Measurements from ENCODE around the gene TTLL11.

Gene TTLL11

GRCh38 chr9:122092611-122093506 lies at the start of gene TTLL11:
Gene TTLL11 (minus strand): TSS chr9:122093308. CDS start chr9:122093148, 160 bp downstream.
- DNase-seq (ENCODE audit: low spot score) = peak; percentile 94

- no peak for DNase-seq (ENCODE audit: low spot score)
Observed at GRCh38 chr9:122141671-122142070, 48.6 kb upstream of the TTLL11 start.

DNA sequence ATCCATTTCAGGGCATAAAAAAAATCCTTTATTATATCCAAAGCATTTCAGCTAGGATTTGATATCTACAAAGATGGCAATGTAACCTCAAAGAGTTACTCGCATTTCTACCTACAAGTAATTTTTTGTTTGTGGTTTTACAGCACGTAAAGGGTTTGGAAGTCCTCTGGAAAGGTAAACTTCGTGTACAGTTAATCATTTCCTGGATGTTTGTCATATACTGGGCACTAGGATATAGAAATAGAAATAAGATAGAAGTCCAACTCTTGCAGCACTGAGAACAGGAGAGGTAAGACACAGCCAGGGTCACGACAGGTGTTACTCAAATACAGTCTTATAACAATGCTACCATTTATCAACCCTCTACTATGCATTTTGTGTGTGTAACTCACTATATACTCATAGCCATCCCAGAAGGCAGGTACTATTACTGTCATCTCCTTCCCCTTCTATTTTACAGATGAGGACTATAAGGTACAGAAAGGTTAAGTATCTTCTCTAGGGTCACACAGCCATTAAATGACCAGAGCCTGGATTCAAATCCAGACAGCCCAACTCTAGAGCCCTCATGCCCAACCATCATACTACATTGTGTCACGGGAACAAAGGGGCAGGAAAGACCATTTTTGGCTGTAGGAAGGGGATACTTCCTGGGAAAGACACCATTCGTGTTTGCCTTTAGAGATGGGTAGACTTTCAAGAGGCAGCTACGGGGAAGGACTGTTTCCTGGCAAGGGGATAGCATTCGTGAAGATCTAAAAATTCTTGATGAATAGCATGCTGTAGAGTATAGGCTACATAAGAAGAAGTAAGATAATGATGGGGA lies 47.5 kb upstream of the TTLL11 start:
- no peak for DNase-seq (ENCODE audit: low spot score)

DNA sequence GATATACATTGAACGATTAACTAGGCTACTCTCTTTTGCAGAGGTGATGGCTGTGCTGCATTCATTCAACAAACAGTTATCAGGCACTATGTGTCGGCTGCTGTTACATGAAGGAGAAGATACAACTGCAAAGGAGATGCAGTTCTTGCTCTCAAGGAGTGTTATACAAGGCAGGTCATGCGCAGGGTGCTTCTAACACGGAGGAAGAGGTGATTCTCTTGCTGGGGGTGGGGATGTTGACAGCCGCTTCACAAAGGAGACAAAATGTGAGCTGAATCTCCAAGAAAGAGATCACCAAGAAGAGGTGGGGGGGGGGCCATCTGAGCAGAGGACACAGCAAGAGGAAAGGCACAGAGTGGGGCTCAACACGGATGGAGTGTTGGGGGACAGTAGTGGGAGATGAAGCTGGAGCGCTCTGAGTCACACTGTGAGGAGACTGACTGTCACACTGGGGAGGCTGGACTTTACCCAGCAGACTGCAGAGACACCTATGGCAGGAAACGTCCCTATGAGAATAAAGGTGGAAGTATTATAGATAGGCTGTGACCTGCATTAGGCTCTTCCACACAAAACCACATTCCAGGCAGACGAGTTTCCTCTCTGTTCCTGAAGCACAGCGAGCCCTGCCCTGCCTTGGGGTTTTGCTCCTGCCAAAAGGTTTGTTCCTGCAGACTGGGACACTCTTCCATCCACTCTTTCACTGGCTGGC lies 45.6 kb upstream of the TTLL11 start:
- DNase-seq (ENCODE audit: low spot score) = no peak

- no peak for DNase-seq (ENCODE audit: low spot score)
Observed at GRCh38 chr9:122135529-122135859, 42.4 kb upstream of the TTLL11 start.

GRCh38 chr9:122134822-122135528 lies 41.9 kb upstream of the TTLL11 start:
- no peak for DNase-seq (ENCODE audit: low spot score)

DNA sequence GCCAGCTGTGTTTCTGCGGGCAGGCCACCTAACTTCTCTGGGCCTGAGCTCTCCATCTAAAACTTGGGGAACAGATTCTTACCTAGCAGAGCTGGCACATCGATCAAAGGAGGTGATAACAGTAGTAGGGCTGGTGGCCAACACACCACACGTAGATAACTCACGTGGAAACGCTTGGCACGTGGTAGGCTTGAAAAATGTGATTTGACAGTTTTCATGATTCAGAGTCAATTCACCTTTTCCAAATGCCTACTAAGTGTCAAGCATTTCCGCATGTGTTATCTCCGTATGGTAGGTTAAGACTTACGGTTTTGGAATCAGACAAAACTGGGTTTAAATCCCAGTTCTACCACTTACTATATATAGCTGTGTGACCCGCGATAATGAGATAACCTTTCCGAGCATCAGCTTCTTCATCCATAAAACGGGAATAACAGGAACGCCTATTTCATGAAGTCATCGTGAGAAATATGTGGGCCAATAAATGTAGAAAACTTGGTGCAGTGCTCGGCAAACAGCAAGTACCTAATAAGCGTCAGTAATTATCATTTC lies 41.0 kb upstream of the TTLL11 start:
- DNase-seq (ENCODE audit: low spot score) = no peak

GRCh38 chr9:122133263-122133983 lies 40.3 kb upstream of the TTLL11 start:
- DNase-seq (ENCODE audit: low spot score) = no peak

DNA sequence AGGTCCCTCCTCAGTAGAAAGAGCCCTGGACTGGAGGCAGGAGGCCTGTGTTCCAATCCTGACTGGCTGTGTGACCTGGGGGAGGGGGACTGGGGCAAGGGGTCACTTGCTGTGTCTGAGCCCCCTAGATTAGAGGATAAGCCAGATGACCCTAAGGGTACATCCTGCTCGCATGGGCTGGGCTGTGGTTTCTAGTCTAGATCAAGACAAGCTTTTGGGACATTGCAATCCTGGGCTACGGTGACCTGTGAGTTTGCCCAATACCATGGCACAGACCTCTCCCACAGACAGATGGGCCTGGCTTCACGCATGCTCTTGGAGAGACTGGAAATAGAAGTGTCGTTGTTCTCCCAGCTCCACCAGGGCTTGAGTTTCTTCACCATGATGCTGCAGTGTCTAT lies 39.4 kb upstream of the TTLL11 start:
- no peak for DNase-seq (ENCODE audit: low spot score)

DNA sequence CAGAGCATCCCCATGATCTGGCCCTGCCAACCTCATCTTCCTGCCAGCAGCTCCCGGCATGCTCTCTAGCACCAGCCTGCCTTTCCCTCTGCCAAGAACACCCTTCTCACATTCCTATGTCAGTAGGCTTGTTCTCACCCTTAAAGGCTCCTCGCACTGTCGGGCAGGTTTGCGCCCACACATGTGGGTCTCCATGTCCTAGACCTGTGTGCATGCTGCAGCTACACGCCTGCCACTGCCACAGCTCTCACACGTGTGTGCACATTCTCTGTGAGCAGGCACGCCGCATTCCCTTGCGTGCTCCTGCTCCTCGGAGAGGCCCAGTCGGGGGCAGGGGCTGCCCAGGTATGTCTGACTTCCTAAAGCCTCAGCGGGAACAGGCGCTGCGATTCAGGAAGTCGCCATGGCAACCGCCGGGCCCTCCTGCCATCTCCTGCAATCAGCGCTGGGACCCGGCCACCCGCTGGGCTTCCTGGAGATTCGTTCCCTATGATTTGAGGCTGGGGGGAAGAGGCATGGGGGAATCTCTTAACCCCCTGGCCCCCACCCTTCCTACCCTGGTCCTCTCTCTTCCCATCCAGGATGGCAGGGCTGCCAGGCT lies 38.4 kb upstream of the TTLL11 start:
- no peak for DNase-seq (ENCODE audit: low spot score)

DNA sequence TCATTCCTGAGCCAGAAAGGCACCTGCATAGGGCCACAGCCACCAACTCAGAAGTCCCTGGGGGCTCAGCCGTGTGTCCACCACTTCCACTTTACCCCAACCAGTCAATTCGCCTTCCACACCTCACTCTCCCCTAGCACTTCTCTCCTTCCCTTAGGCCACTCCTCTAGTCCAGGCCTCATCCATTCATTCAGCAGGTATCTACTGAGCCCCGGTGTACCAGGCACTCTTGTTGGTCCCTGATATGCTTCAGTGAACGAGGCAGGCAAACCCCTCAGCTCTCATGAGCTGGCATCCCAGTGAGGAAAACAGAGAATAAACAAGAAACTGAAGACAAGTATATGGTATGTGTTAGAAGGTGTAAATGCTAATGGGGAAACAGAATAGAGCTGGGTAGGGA lies 37.7 kb upstream of the TTLL11 start:
- DNase-seq (ENCODE audit: low spot score) = no peak

GRCh38 chr9:122129969-122130368 lies 36.9 kb upstream of the TTLL11 start:
- DNase-seq (ENCODE audit: low spot score) = no peak

DNA sequence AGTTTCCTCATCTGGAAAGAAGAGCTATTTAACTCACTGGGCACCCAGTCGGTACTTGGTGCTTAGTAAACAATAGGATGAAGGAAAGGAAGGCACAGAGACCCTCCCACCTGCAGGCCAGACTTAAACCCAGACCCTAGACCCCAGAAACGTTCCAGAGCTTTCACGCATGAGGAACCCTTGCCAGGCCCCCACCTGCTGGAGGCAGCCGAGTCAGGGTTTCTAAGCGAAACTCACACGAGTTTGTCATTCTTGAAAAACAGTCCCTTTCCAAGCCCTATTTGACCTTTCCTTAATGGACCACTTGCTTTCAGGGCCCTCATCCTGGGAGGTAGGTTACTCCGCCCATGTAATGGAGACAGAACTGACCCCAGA lies 35.8 kb upstream of the TTLL11 start:
- DNase-seq (ENCODE audit: low spot score) = no peak

- DNase-seq (ENCODE audit: low spot score) = no peak
Observed at GRCh38 chr9:122128007-122128968, 35.2 kb upstream of the TTLL11 start.

GRCh38 chr9:122127396-122127798 lies 34.3 kb upstream of the TTLL11 start:
- DNase-seq (ENCODE audit: low spot score) = no peak

- no peak for DNase-seq (ENCODE audit: low spot score)
Observed at GRCh38 chr9:122126331-122127261, 33.5 kb upstream of the TTLL11 start.

DNA sequence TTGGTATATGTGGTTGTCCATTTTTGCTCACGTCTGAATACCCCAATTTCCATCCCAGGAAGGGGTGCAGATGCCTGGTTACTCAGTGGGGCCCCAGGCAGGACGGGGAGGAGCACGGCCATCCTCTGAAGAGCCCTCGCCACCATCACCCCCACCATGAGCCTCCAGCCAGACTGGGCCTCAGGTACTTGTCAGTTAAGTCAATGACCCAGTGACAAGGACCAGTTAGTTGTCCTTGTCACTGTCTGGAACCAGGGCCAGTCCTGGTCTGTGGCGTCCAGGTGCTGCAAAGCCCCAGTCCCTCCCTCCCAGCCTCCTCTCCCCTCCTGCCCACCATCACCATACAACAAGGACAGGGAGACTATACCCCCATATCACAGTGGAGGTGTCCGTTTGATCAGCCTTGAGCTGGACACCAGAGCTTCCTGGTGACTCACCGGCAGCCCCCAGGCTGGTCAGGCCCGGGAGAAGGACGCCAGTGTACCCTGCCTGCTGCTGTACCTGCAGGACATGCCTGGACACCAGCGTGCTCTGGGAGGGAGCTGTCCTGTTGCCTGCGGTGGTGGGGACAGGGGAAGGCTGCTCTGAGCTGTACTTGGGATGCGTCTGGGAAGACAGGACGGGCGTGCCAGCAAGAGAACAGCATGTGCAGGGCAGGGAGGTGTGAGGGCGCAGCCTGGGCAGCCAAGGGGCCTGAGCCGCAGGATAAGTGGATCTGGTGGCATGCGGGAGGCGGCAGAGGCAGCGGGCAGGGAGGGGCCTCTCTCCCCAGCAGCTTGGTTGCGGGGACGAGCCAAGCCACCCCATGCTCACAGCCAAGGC lies 32.6 kb upstream of the TTLL11 start:
- DNase-seq (ENCODE audit: low spot score) = no peak

Measured in LoVo (cell line).